Measurements from ENCODE around the gene PACC1. TPM values are rescaled to one million over a fixed set of nuclear protein-coding genes. Genes with fewer than 3 reads are reported as not detected.
A peak's percentile ranks its signal among the peaks of the same experiment; 100 is the strongest.

The PACC1 gene
- total RNA-seq, 4 donors from 2014 or later: 2.8 to 6.0 (median 3.4) TPM

DNA sequence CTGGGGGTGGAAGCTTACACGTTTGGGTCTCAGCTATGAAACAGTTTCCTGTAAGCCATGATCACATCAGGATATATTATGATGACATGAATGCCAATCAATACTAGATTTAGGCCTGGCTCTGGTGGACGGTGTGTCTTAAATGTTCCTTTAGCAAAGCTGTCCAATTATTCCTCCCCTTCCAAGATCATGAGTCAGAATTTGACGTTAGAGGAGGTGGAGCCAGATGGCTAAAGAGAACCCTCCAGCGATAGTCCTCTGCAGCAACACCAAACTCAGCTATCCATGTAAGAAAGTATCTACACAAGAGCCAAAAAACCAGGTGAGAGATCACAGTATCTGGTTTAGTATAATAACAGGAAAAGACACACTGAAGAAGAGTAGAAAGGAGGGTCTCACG lies 47.8 kb downstream of the PACC1 start:
- TF ChIP-seq, protein P1, sequence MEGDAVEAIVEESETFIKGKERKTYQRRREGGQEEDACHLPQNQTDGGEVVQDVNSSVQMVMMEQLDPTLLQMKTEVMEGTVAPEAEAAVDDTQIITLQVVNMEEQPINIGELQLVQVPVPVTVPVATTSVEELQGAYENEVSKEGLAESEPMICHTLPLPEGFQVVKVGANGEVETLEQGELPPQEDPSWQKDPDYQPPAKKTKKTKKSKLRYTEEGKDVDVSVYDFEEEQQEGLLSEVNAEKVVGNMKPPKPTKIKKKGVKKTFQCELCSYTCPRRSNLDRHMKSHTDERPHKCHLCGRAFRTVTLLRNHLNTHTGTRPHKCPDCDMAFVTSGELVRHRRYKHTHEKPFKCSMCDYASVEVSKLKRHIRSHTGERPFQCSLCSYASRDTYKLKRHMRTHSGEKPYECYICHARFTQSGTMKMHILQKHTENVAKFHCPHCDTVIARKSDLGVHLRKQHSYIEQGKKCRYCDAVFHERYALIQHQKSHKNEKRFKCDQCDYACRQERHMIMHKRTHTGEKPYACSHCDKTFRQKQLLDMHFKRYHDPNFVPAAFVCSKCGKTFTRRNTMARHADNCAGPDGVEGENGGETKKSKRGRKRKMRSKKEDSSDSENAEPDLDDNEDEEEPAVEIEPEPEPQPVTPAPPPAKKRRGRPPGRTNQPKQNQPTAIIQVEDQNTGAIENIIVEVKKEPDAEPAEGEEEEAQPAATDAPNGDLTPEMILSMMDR (IDR thresholded peaks at IDR 0.05): no peak
- TF ChIP-seq POLR2A (IDR thresholded peaks at IDR 0.05) (no peak), EP300 (IDR thresholded peaks at IDR 0.05) (no peak), POLR2AphosphoS5 (IDR thresholded peaks at IDR 0.05) (no peak)
- Histone ChIP-seq H3K27me3 (no peaks in the 10 kb centered on the region), H3K4me1 (peaks cover 0 to 37% (median 0%) of the 10 kb centered on the region in 3 donors), H3K9me3 (no peaks in the 10 kb centered on the region), H3K27ac (peak overlapping the region in 2 of 4 donors; percentile 4 to 45), H3K4me3 (no peak overlapping the region), H3K36me3 (peaks cover 0 to 49% of the 10 kb centered on the region in 2 donors)
- 58 to 68% methylated on average over 3 of the region's 5 CpGs for WGBS, 2 donors (ENCODE audit: low coverage in 1 of 2)
- ATAC-seq: peak; percentile 38

- Histone ChIP-seq H3K27me3 (no peaks in the 10 kb centered on the region), H3K27ac (peak overlapping the region in 2 of 4 donors; percentile 26 to 55), H3K9me3 (no peaks in the 10 kb centered on the region), H3K4me3 (no peak overlapping the region), H3K4me1 (peaks cover 0 to 37% (median 0%) of the 10 kb centered on the region in 3 donors), H3K36me3 (peaks cover 0 to 65% of the 10 kb centered on the region in 2 donors)
- TF ChIP-seq POLR2AphosphoS5 (IDR thresholded peaks at IDR 0.05) (no peak), EP300 (IDR thresholded peaks at IDR 0.05) (no peak), POLR2A (IDR thresholded peaks at IDR 0.05) (no peak)
- TF ChIP-seq, protein P1 (IDR thresholded peaks at IDR 0.05): no peak
- ATAC-seq: no peak
- WGBS, 2 donors (ENCODE audit: low coverage in 1 of 2): 34 to 47% methylated on average over 7 of the region's 7 CpGs
These were observed 49.7 kb downstream of the PACC1 start for GRCh38 chr1:212364985-212365384.

- H3K36me3 ChIP-seq: peaks cover 0 to 89% of the 10 kb centered on the region in 2 donors
- H3K4me1 ChIP-seq: peaks cover 0 to 12% (median 0%) of the 10 kb centered on the region in 3 donors
- WGBS, 2 donors (ENCODE audit: low coverage in 1 of 2): 70 to 82% methylated on average over 1 to 4 of the region's 4 CpGs
- no peak overlapping the region for H3K4me3 ChIP-seq
- no peak for ATAC-seq
- H3K27ac ChIP-seq: no peak overlapping the region
- TF ChIP-seq POLR2A (IDR thresholded peaks at IDR 0.05) (no peak), POLR2AphosphoS5 (IDR thresholded peaks at IDR 0.05) (no peak), EP300 (IDR thresholded peaks at IDR 0.05) (no peak)
- TF ChIP-seq, protein P1 (IDR thresholded peaks at IDR 0.05): no peak
- no peaks in the 10 kb centered on the region for H3K9me3 ChIP-seq
- H3K27me3 ChIP-seq: no peaks in the 10 kb centered on the region
These were observed 54.7 kb downstream of the PACC1 start for GRCh38 chr1:212359794-212360479.

GRCh38 chr1:212355230-212355969 lies 59.3 kb downstream of the PACC1 start:
- 89% methylated on average over 3 of the region's 3 CpGs; no CpG with 5 or more reads in 1 of the 2 donors for WGBS, 2 donors (ENCODE audit: low coverage in 1 of 2)
- TF ChIP-seq POLR2A (IDR thresholded peaks at IDR 0.05): no peak
- TF ChIP-seq EP300 (IDR thresholded peaks at IDR 0.05): no peak
- TF ChIP-seq, protein P1 (IDR thresholded peaks at IDR 0.05): no peak
- TF ChIP-seq POLR2AphosphoS5 (IDR thresholded peaks at IDR 0.05): no peak
- H3K27ac ChIP-seq: no peak overlapping the region
- no peak for ATAC-seq
- H3K36me3 ChIP-seq: peaks cover 0 to 88% of the 10 kb centered on the region in 2 donors
- no peaks in the 10 kb centered on the region for H3K9me3 ChIP-seq
- no peak overlapping the region for H3K4me3 ChIP-seq
- H3K27me3 ChIP-seq: no peaks in the 10 kb centered on the region
- no peaks in the 10 kb centered on the region for H3K4me1 ChIP-seq
